Measurements from ENCODE around the gene MPST. TPM values are rescaled to one million over a fixed set of nuclear protein-coding genes. Genes with fewer than 3 reads are reported as not detected.

MPST gene
- total RNA-seq, 2 experiments from 2014 or later: 61.8 to 124 TPM

- no TSS peak for BruUV-seq (replicated peaks)
Observed at GRCh38 chr22:37057226-37057625, 37.7 kb downstream of the MPST start.

GRCh38 chr22:37057796-37058510, 38.4 kb downstream of the MPST start:
- H3K4me3 ChIP-seq (ENCODE audit: low read depth, low read length, poor library complexity, severe bottlenecking): no peak overlapping the region
- intact Hi-C loops (cut with micrococcal nuclease; ENCODE audit: unreplicated experiment): no loop called here
- BruUV-seq (replicated peaks): no TSS peak
- no peak for DNase-seq (ENCODE audit: low spot score)
- H3K36me3 ChIP-seq (ENCODE audit: insufficient read depth, low read length): no peaks in the 10 kb centered on the region
- H3K27ac ChIP-seq (ENCODE audit: low read depth, low read length, poor library complexity, severe bottlenecking): no peak overlapping the region
- no peak overlapping the region for H2AFZ ChIP-seq (ENCODE audit: low read length)
- no peak overlapping the region for H3K4me2 ChIP-seq (ENCODE audit: low read length)
- H4K20me1 ChIP-seq (ENCODE audit: insufficient read depth, low read length): no peaks in the 10 kb centered on the region
- no peaks in the 10 kb centered on the region for H3K9me2 ChIP-seq (ENCODE audit: insufficient read depth, low read length)
- TF ChIP-seq CTCF (conservative IDR thresholded peaks at IDR 0.05; ENCODE audit: low read length) (no peak), EZH2phosphoT487 (IDR thresholded peaks at IDR 0.05; ENCODE audit: borderline replicate concordance, low read depth, low read length) (no peak)
- ChIA-PET POLR2A (no interaction called here), CTCF (ENCODE audit: unreplicated experiment) (no interaction called here)
- no peaks in the 10 kb centered on the region for H3K79me2 ChIP-seq (ENCODE audit: insufficient read depth, low read depth, low read length)
- H3K4me1 ChIP-seq (ENCODE audit: insufficient read depth, low read length, poor library complexity, severe bottlenecking): peaks cover 6% of the 10 kb centered on the region
- H3K9me3 ChIP-seq (ENCODE audit: low read length): no peaks in the 10 kb centered on the region

More at GRCh38 chr22:37057226-37057625, 37.7 kb downstream of the MPST start:
- Histone ChIP-seq H3K9me3 (ENCODE audit: low read length) (no peaks in the 10 kb centered on the region), H3K79me2 (ENCODE audit: insufficient read depth, low read depth, low read length) (no peaks in the 10 kb centered on the region), H3K4me2 (ENCODE audit: low read length) (no peak overlapping the region), H3K27ac (ENCODE audit: low read depth, low read length, poor library complexity, severe bottlenecking) (no peak overlapping the region), H4K20me1 (ENCODE audit: insufficient read depth, low read length) (no peaks in the 10 kb centered on the region), H3K4me1 (ENCODE audit: insufficient read depth, low read length, poor library complexity, severe bottlenecking) (peaks cover 10% of the 10 kb centered on the region), H3K4me3 (ENCODE audit: low read depth, low read length, poor library complexity, severe bottlenecking) (no peak overlapping the region), H2AFZ (ENCODE audit: low read length) (no peak overlapping the region), H3K36me3 (ENCODE audit: insufficient read depth, low read length) (no peaks in the 10 kb centered on the region), H3K9me2 (ENCODE audit: insufficient read depth, low read length) (no peaks in the 10 kb centered on the region)
- TF ChIP-seq EZH2phosphoT487 (IDR thresholded peaks at IDR 0.05; ENCODE audit: borderline replicate concordance, low read depth, low read length) (no peak), CTCF (conservative IDR thresholded peaks at IDR 0.05; ENCODE audit: low read length) (no peak)
- CTCF ChIA-PET (ENCODE audit: unreplicated experiment): no interaction called here
- no peak for DNase-seq (ENCODE audit: low spot score)
- intact Hi-C loops (cut with micrococcal nuclease; ENCODE audit: unreplicated experiment): no loop called here
- POLR2A ChIA-PET: no interaction called here

GRCh38 chr22:37058917-37059701, 39.6 kb downstream of the MPST start:
- TF ChIP-seq EZH2phosphoT487 (IDR thresholded peaks at IDR 0.05; ENCODE audit: borderline replicate concordance, low read depth, low read length) (no peak), CTCF (conservative IDR thresholded peaks at IDR 0.05; ENCODE audit: low read length) (no peak)
- no TSS peak for BruUV-seq (replicated peaks)
- ChIA-PET CTCF (ENCODE audit: unreplicated experiment) (no interaction called here), POLR2A (no interaction called here)
- H3K27ac ChIP-seq (ENCODE audit: low read depth, low read length, poor library complexity, severe bottlenecking): no peak overlapping the region
- no peak overlapping the region for H2AFZ ChIP-seq (ENCODE audit: low read length)
- H3K4me3 ChIP-seq (ENCODE audit: low read depth, low read length, poor library complexity, severe bottlenecking): no peak overlapping the region
- no peaks in the 10 kb centered on the region for H3K36me3 ChIP-seq (ENCODE audit: insufficient read depth, low read length)
- no peaks in the 10 kb centered on the region for H3K79me2 ChIP-seq (ENCODE audit: insufficient read depth, low read depth, low read length)
- H3K4me1 ChIP-seq (ENCODE audit: insufficient read depth, low read length, poor library complexity, severe bottlenecking): peaks cover 1% of the 10 kb centered on the region
- no peak for DNase-seq (ENCODE audit: low spot score)
- H3K9me2 ChIP-seq (ENCODE audit: insufficient read depth, low read length): no peaks in the 10 kb centered on the region
- no peak overlapping the region for H3K4me2 ChIP-seq (ENCODE audit: low read length)
- intact Hi-C loops (cut with micrococcal nuclease; ENCODE audit: unreplicated experiment): no loop called here
- H4K20me1 ChIP-seq (ENCODE audit: insufficient read depth, low read length): no peaks in the 10 kb centered on the region
- no peaks in the 10 kb centered on the region for H3K9me3 ChIP-seq (ENCODE audit: low read length)
